ENCODE data around the gene PHKA2. TPM values are rescaled to one million over a fixed set of nuclear protein-coding genes. Genes with fewer than 3 reads are reported as not detected.
A peak's percentile ranks its signal among the peaks of the same experiment; 100 is the strongest.

PHKA2 gene
- total and polyA plus RNA-seq, 4 donors = 14.2 to 34.3 (median 22.8) TPM

GRCh38 chrX:18884916-18885315, 99.0 kb downstream of the PHKA2 start:
- ATAC-seq (ENCODE audit: insufficient read depth, low FRiP score) (no peak), DNase-seq (peak in 1 of 3 donors; percentile 13)
- peaks cover 0 to 28% (median 5%) of the 10 kb centered on the region in 5 donors for H3K4me1 ChIP-seq (ENCODE audit: control insufficient read depth in 5 of 5, insufficient read depth in 5 of 5, low read length in 5 of 5)
- H3K9me3 ChIP-seq (ENCODE audit: control insufficient read depth in 4 of 4, insufficient read depth in 3 of 4, low read length in 3 of 4) = peaks cover 0 to 4% (median 2%) of the 10 kb centered on the region in 4 donors
- WGBS, 2 donors = 64 to 83% methylated on average over 4 of the region's 4 CpGs
- no peak overlapping the region for H3K4me3 ChIP-seq
- H3K27me3 ChIP-seq (ENCODE audit: control insufficient read depth in 3 of 3, insufficient read depth in 3 of 3, low read length in 2 of 3) = peaks cover 0 to 2% (median 0%) of the 10 kb centered on the region in 3 donors
- H3K27ac ChIP-seq (ENCODE audit: low read depth in 1 of 2, low read length in 1 of 2) = peak overlapping the region in 1 of 2 donors; percentile 8
- H3K36me3 ChIP-seq (ENCODE audit: control insufficient read depth in 4 of 4, insufficient read depth in 4 of 4, low read length in 4 of 4) = no peaks in the 10 kb centered on the region
- no peak for TF ChIP-seq CTCF (IDR thresholded peaks at IDR 0.05; ENCODE audit: control extremely low read depth, extremely low read depth)
- no peak overlapping the region for H3K9ac ChIP-seq (ENCODE audit: insufficient read depth in 1 of 2, low read length in 2 of 2)

- peak overlapping the region; percentile 22 to 59 for H3K27ac ChIP-seq (ENCODE audit: low read depth in 1 of 2, low read length in 1 of 2)
- DNase-seq (no peak), ATAC-seq (ENCODE audit: insufficient read depth, low FRiP score) (no peak)
These were observed 99.8 kb downstream of the PHKA2 start for GRCh38 chrX:18883961-18884765.

GRCh38 chrX:18883234-18883960, 100.5 kb downstream of the PHKA2 start:
- H3K9me3 ChIP-seq (ENCODE audit: control insufficient read depth in 4 of 4, insufficient read depth in 3 of 4, low read length in 3 of 4) = peaks cover 0 to 4% (median 2%) of the 10 kb centered on the region in 4 donors
- peak; percentile 31 for ATAC-seq (ENCODE audit: insufficient read depth, low FRiP score)
- peaks cover 0 to 27% (median 5%) of the 10 kb centered on the region in 5 donors for H3K4me1 ChIP-seq (ENCODE audit: control insufficient read depth in 5 of 5, insufficient read depth in 5 of 5, low read length in 5 of 5)
- H3K27ac ChIP-seq (ENCODE audit: low read depth in 1 of 2, low read length in 1 of 2) = peak overlapping the region; percentile 46 to 59
- no peak for TF ChIP-seq CTCF (IDR thresholded peaks at IDR 0.05; ENCODE audit: control extremely low read depth, extremely low read depth)
- peak in 1 of 3 donors; percentile 21 for DNase-seq
- WGBS, 2 donors = 63 to 88% methylated on average over 11 to 12 of the region's 12 CpGs
- no peak overlapping the region for H3K4me3 ChIP-seq
- H3K27me3 ChIP-seq (ENCODE audit: control insufficient read depth in 3 of 3, insufficient read depth in 3 of 3, low read length in 2 of 3) = peaks cover 0 to 2% (median 0%) of the 10 kb centered on the region in 3 donors
- H3K9ac ChIP-seq (ENCODE audit: insufficient read depth in 1 of 2, low read length in 2 of 2) = no peak overlapping the region
- H3K36me3 ChIP-seq (ENCODE audit: control insufficient read depth in 4 of 4, insufficient read depth in 4 of 4, low read length in 4 of 4) = no peaks in the 10 kb centered on the region

More at GRCh38 chrX:18883961-18884765, 99.8 kb downstream of the PHKA2 start:
- H3K4me1 ChIP-seq (ENCODE audit: control insufficient read depth in 5 of 5, insufficient read depth in 5 of 5, low read length in 5 of 5) = peaks cover 0 to 28% (median 5%) of the 10 kb centered on the region in 5 donors
- WGBS, 2 donors = 75 to 84% methylated on average over 14 to 16 of the region's 16 CpGs
- no peak overlapping the region for H3K4me3 ChIP-seq
- no peak for TF ChIP-seq CTCF (IDR thresholded peaks at IDR 0.05; ENCODE audit: control extremely low read depth, extremely low read depth)
- H3K9ac ChIP-seq (ENCODE audit: insufficient read depth in 1 of 2, low read length in 2 of 2) = no peak overlapping the region
- H3K27me3 ChIP-seq (ENCODE audit: control insufficient read depth in 3 of 3, insufficient read depth in 3 of 3, low read length in 2 of 3) = peaks cover 0 to 2% (median 0%) of the 10 kb centered on the region in 3 donors
- peaks cover 0 to 4% (median 2%) of the 10 kb centered on the region in 4 donors for H3K9me3 ChIP-seq (ENCODE audit: control insufficient read depth in 4 of 4, insufficient read depth in 3 of 4, low read length in 3 of 4)
- no peaks in the 10 kb centered on the region for H3K36me3 ChIP-seq (ENCODE audit: control insufficient read depth in 4 of 4, insufficient read depth in 4 of 4, low read length in 4 of 4)

Data from lung (tissue), 12 donors.